IMR-90 (cell line): ENCODE results near the gene RNF213. TPM values are rescaled to one million over a fixed set of nuclear protein-coding genes. Genes with fewer than 3 reads are reported as not detected.

Experiments
- ATAC-seq: fragments of 200-7000 bp; cut with Tn5 transposase; 2 replicates; pipeline ENCODE4 v1.9.1; 2020; ENCODE audit warnings: low read depth, mild to moderate bottlenecking, moderate library complexity
- BruUV-seq: library from RNA; stranded (reverse); fragments of 400-500 nt; replicated peaks from 2 replicates; lab custom pipeline; 2021; lab: Mats Ljungman, UMichigan
- CTCF ChIA-PET: fragments of 300-600 bp; formaldehyde crosslinking; extraction: SDS; loops from one replicate; lab custom pipeline; 2021; ENCODE audit warnings: antibody characterized with exemption; lab: Yijun Ruan, JAX
- POLR2A ChIA-PET: fragments of 300-600 bp; sonication (Branson Sonifier 250); formaldehyde crosslinking; loops from one replicate; lab custom pipeline; 2022; ENCODE audit warnings: antibody characterized with exemption; ENCODE audit not compliant: unreplicated experiment; lab: Charles Lee
- DNase-seq: peaks from one replicate; pipeline ENCODE4 v3.0.0; 2013
- H2AFZ ChIP-seq: replicated peaks from 2 replicates; pipeline ENCODE3; 2013; ENCODE audit warnings: low read length, mild to moderate bottlenecking; ENCODE audit not compliant: poor library complexity
- H2AK5ac ChIP-seq: 2 replicates; pipeline ENCODE4 v1.6.1; 2013; ENCODE audit warnings: low read depth, low read length, inconsistent platforms
- H2AK9ac ChIP-seq: replicated peaks from 2 replicates; pipeline ENCODE3; 2013; ENCODE audit warnings: mild to moderate bottlenecking, low read depth, low read length, moderate library complexity; ENCODE audit not compliant: poor library complexity
- H2BK120ac ChIP-seq: 2 replicates; pipeline ENCODE4 v1.6.1; 2013; ENCODE audit warnings: low read depth, low read length, inconsistent platforms
- H2BK15ac ChIP-seq: 3 replicates; pipeline ENCODE4 v1.6.1; 2013; ENCODE audit warnings: low read depth, low read length, inconsistent platforms
- H2BK20ac ChIP-seq: 2 replicates; pipeline ENCODE4 v1.6.1; 2013; ENCODE audit warnings: low read depth, mild to moderate bottlenecking, inconsistent platforms, low read length, moderate library complexity
- H2BK5ac ChIP-seq: 2 replicates; pipeline ENCODE4 v1.6.1; 2013; ENCODE audit warnings: mild to moderate bottlenecking, low read depth, low read length, inconsistent platforms; ENCODE audit not compliant: poor library complexity, severe bottlenecking
- H3K14ac ChIP-seq: replicated peaks from 2 replicates; pipeline ENCODE4 v1.6.1; 2013; ENCODE audit warnings: low read depth, low read length, inconsistent platforms
- H3K18ac ChIP-seq: 2 replicates; pipeline ENCODE4 v1.6.1; 2013; ENCODE audit warnings: low read depth, low read length, control low read depth
- H3K23ac ChIP-seq: 2 replicates; pipeline ENCODE4 v1.6.1; 2013; ENCODE audit warnings: low read depth, low read length, inconsistent platforms
- H3K27ac ChIP-seq: 2 replicates; pipeline ENCODE4 v1.5.1; 2013; ENCODE audit warnings: mild to moderate bottlenecking, control low read depth, low read length; ENCODE audit not compliant: insufficient read depth
- H3K27me3 ChIP-seq: 2 replicates; pipeline ENCODE4 v1.6.1; 2013; ENCODE audit warnings: low read length; ENCODE audit not compliant: control insufficient read depth, insufficient read depth
- H3K36me3 ChIP-seq: 2 replicates; pipeline ENCODE4 v1.6.1; 2013; ENCODE audit warnings: low read length, mixed read lengths; ENCODE audit not compliant: control insufficient read depth, insufficient read depth
- H3K4ac ChIP-seq: 2 replicates; pipeline ENCODE4 v1.6.1; 2013; ENCODE audit warnings: low read depth, low read length, inconsistent platforms
- H3K4me1 ChIP-seq: 2 replicates; pipeline ENCODE4 v1.6.1; 2013; ENCODE audit warnings: low read length, mixed read lengths; ENCODE audit not compliant: control insufficient read depth, insufficient read depth
- H3K4me2 ChIP-seq: 2 replicates; pipeline ENCODE4 v1.6.1; 2013; ENCODE audit warnings: low read depth, mild to moderate bottlenecking, control low read depth, low read length, moderate library complexity
- H3K4me3 ChIP-seq: 2 replicates; pipeline ENCODE4 v1.5.1; 2013; ENCODE audit warnings: low read depth, mild to moderate bottlenecking, control low read depth, low read length, moderate library complexity; ENCODE audit not compliant: insufficient read depth
- H3K56ac ChIP-seq: 2 replicates; pipeline ENCODE4 v1.6.1; 2013; ENCODE audit warnings: low read length, inconsistent platforms; ENCODE audit not compliant: insufficient read depth; ENCODE audit errors: extremely low read depth
- H3K79me1 ChIP-seq, 2 experiments: 2 replicates each; pipeline ENCODE4 v1.6.1; 2013; ENCODE audit warnings: low read length in 2 of 2, inconsistent platforms in 1 of 2, low read depth in 1 of 2
- H3K9ac ChIP-seq: 2 replicates; pipeline ENCODE4 v1.6.1; 2013; ENCODE audit warnings: low read depth, low read length, control low read depth
- H3K9me1 ChIP-seq: 2 replicates; pipeline ENCODE4 v1.6.1; 2013; ENCODE audit warnings: low read length, inconsistent platforms; ENCODE audit not compliant: insufficient read depth
- H3K9me3 ChIP-seq: 2 replicates; pipeline ENCODE4 v1.6.1; 2013; ENCODE audit warnings: low read length; ENCODE audit not compliant: control insufficient read depth, insufficient read depth
- H4K20me1 ChIP-seq: 2 replicates; pipeline ENCODE4 v1.6.1; 2013; ENCODE audit warnings: low read length, inconsistent platforms; ENCODE audit not compliant: insufficient read depth
- H4K5ac ChIP-seq: 2 replicates; pipeline ENCODE4 v1.6.1; 2013; ENCODE audit warnings: mild to moderate bottlenecking, low read depth, low read length, control low read depth
- H4K8ac ChIP-seq, 2 experiments: 2 replicates each; pipeline ENCODE4 v1.6.1; 2013; ENCODE audit warnings: low read depth in 2 of 2, low read length in 2 of 2, control low read depth in 1 of 2, inconsistent platforms in 1 of 2
- H4K91ac ChIP-seq: 2 replicates; pipeline ENCODE4 v1.6.1; 2013; ENCODE audit warnings: low read depth, low read length, inconsistent platforms; ENCODE audit not compliant: insufficient read depth
- BHLHE40 ChIP-seq: fragments of 150-350 bp; IDR thresholded peaks from 2 replicates; pipeline ENCODE4 v1.6.1; 2016; ENCODE audit warnings: mild to moderate bottlenecking, low read depth, low read length
- CEBPB ChIP-seq: IDR thresholded peaks from 2 replicates; pipeline ENCODE4 v1.6.1; 2012; ENCODE audit warnings: low read depth, low read length, improper control_type of control experiment
- CHD1 ChIP-seq: IDR thresholded peaks from 2 replicates; pipeline ENCODE4 v1.6.1; 2012; ENCODE audit warnings: low read depth, low read length, improper control_type of control experiment
- FOS ChIP-seq: fragments of 150-350 bp; IDR thresholded peaks from 2 replicates; pipeline ENCODE4 v1.6.1; 2016; ENCODE audit warnings: low read depth, low read length
- MAFK ChIP-seq: IDR thresholded peaks from 2 replicates; pipeline ENCODE4 v1.6.1; 2012; ENCODE audit warnings: low read depth, low read length, improper control_type of control experiment
- MAZ ChIP-seq: IDR thresholded peaks from 2 replicates; pipeline ENCODE4 v1.6.1; 2012; ENCODE audit warnings: low read depth, mild to moderate bottlenecking, low read length, improper control_type of control experiment, moderate library complexity, borderline replicate concordance
- MXI1 ChIP-seq: IDR thresholded peaks from 2 replicates; pipeline ENCODE4 v1.6.1; 2012; ENCODE audit warnings: low read depth, mild to moderate bottlenecking, low read length, moderate library complexity, borderline replicate concordance
- NFE2L2 ChIP-seq: fragments of 150-350 bp; IDR thresholded peaks from 2 replicates; pipeline ENCODE4 v1.6.1; 2016; ENCODE audit warnings: low read depth, mild to moderate bottlenecking, low read length
- POLR2A ChIP-seq: IDR thresholded peaks from 2 replicates; pipeline ENCODE4 v1.6.1; 2012; ENCODE audit warnings: mild to moderate bottlenecking, low read depth, low read length
- RAD21 ChIP-seq: IDR thresholded peaks from 2 replicates; pipeline ENCODE4 v1.6.1; 2012; ENCODE audit warnings: low read length, improper control_type of control experiment
- RCOR1 ChIP-seq: IDR thresholded peaks from 2 replicates; pipeline ENCODE4 v1.6.1; 2012; ENCODE audit warnings: mild to moderate bottlenecking, low read length, improper control_type of control experiment; ENCODE audit not compliant: insufficient replicate concordance
- RFX5 ChIP-seq: IDR thresholded peaks from 2 replicates; pipeline ENCODE4 v1.8.0; 2012; ENCODE audit warnings: low read depth, mild to moderate bottlenecking, low read length, moderate library complexity
- SMC3 ChIP-seq: fragments of 150-350 bp; IDR thresholded peaks from 2 replicates; pipeline ENCODE4 v1.6.1; 2016; ENCODE audit warnings: low read depth, mild to moderate bottlenecking, antibody characterized with exemption, low read length, moderate library complexity
- WGBS, 2 experiments: methylation state at CpG; one replicate each; pipeline versions ENCODE4 v1.1.5 to v1.1.7; 2013; ENCODE audit warnings: missing lambda C conversion rate in 2 of 2; ENCODE audit not compliant: insufficient read length in 1 of 2; ENCODE audit errors: extremely low coverage in 2 of 2; 5-methylcytosine and 5-hydroxymethylcytosine counted together
- dilution Hi-C: fragments of 300-500 bp; cut with HindIII; formaldehyde crosslinking; loops from one replicate; pipeline ENCODE4 v1.14.3; 2018; ENCODE audit warnings: low sequenced_read_pairs; ENCODE audit not compliant: unreplicated experiment
- in situ Hi-C: fragments of 300-500 bp; cut with MboI; formaldehyde crosslinking; loops from 3 replicates; pipeline ENCODE4 v1.14.3; 2019; ENCODE audit warnings: low sequenced_read_pairs, inconsistent platforms, mixed read lengths
- intact Hi-C: fragments of 100-400 bp; cut with micrococcal nuclease; formaldehyde crosslinking; loops from 2 replicates; pipeline ENCODE4 v1.10.0; 2022
- polyA plus RNA-seq, 3 experiments: library from polyadenylated mRNA; depleted of rRNA; stranded (reverse); fragments of >200 nt; gene quantifications; 2 replicates each; pipeline ENCODE4 v1.2.3, GENCODE V29; 2012; ENCODE audit warnings: low replicate concordance in 1 of 3
- total RNA-seq: library from RNA; depleted of rRNA; stranded (reverse); fragments of >200 nt; gene quantifications from 2 replicates; pipeline ENCODE4 v1.2.3, GENCODE V29; 2012
- TF ChIP-seq, protein P1 (sequence below): fragments of 150-350 bp; IDR thresholded peaks from 2 replicates; pipeline ENCODE4 v1.6.1; 2017; ENCODE audit warnings: mild to moderate bottlenecking, antibody characterized with exemption, low read length, low read depth
- TF ChIP-seq, protein P2 (sequence below): conservative IDR thresholded peaks from 2 replicates; pipeline ENCODE4 v1.5.1; 2012; ENCODE audit warnings: mild to moderate bottlenecking, low read depth, low read length, improper control_type of control experiment
- TF ChIP-seq, protein P3 (sequence below): fragments of 150-350 bp; IDR thresholded peaks from 2 replicates; pipeline ENCODE4 v1.6.1; 2016; ENCODE audit warnings: low read depth, mild to moderate bottlenecking, low read length, moderate library complexity, borderline replicate concordance

RNF213 gene
- total and polyA plus RNA-seq, 2 of the 4 experiments (the other 2 are of a cell fraction): 23.4 to 36.0 TPM

DNA sequence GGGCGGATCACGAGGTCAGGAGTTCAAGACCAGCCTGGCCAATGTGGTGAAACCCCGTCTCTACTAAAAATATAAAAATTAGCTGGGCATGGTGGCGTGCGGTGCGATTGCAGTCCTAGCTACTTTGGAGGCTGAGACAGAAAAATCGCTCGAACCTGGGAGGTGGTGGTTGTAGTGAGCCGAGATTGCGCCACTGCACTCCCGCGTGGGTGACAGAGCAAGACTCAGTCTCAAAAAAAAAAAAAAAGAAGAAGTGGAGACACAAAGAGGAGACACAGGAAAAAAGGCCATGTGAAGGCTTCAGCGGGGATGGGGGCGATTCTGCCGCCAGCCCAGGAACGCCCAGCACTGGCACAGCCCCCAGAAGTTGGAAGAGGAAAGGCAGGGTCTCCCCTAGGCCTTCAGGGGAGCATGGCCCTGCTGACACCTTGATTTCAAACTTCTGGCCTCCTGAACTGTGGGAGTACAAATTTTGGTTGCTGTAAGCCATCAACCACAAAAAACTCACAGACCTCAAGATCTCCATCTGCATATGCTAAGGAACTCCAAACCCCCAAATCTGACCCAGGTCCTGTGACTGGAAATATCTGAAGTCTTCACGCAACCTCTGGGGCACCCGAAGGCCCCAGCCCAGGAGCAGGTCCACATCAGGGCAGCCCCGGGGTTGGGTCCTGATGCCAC, 47.5 kb upstream of the RNF213 start:
- no peak overlapping the region for H2BK120ac ChIP-seq
- H2BK15ac ChIP-seq: no peak overlapping the region
- dilution Hi-C loops (no loop called here), intact Hi-C loops (no loop called here), in situ Hi-C loops (no loop called here)
- no peak overlapping the region for H4K8ac ChIP-seq
- H3K18ac ChIP-seq: no peak overlapping the region
- ChIA-PET CTCF (no interaction called here), POLR2A (no interaction called here)
- no peak overlapping the region for H3K4me2 ChIP-seq
- no peak overlapping the region for H3K56ac ChIP-seq
- no peak overlapping the region for H3K4me3 ChIP-seq
- no peak overlapping the region for H4K5ac ChIP-seq
- no peak for DNase-seq
- 96% methylated on average over 10 of the region's 19 CpGs; no CpG with 5 or more reads in 1 of the 2 experiments for WGBS, 2 experiments
- no peak overlapping the region for H3K27ac ChIP-seq
- no peak for ATAC-seq
- H3K27me3 ChIP-seq: no peaks in the 10 kb centered on the region
- H3K4ac ChIP-seq: no peak overlapping the region
- TF ChIP-seq RCOR1 (no peak), CHD1 (no peak), CEBPB (no peak), MXI1 (no peak), RAD21 (no peak), MAFK (no peak), MAZ (no peak), BHLHE40 (no peak), RFX5 (no peak), POLR2A (no peak), NFE2L2 (no peak), SMC3 (no peak), FOS (no peak)
- TF ChIP-seq, protein P1, sequence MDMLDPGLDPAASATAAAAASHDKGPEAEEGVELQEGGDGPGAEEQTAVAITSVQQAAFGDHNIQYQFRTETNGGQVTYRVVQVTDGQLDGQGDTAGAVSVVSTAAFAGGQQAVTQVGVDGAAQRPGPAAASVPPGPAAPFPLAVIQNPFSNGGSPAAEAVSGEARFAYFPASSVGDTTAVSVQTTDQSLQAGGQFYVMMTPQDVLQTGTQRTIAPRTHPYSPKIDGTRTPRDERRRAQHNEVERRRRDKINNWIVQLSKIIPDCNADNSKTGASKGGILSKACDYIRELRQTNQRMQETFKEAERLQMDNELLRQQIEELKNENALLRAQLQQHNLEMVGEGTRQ: no peak
- TF ChIP-seq, protein P2, sequence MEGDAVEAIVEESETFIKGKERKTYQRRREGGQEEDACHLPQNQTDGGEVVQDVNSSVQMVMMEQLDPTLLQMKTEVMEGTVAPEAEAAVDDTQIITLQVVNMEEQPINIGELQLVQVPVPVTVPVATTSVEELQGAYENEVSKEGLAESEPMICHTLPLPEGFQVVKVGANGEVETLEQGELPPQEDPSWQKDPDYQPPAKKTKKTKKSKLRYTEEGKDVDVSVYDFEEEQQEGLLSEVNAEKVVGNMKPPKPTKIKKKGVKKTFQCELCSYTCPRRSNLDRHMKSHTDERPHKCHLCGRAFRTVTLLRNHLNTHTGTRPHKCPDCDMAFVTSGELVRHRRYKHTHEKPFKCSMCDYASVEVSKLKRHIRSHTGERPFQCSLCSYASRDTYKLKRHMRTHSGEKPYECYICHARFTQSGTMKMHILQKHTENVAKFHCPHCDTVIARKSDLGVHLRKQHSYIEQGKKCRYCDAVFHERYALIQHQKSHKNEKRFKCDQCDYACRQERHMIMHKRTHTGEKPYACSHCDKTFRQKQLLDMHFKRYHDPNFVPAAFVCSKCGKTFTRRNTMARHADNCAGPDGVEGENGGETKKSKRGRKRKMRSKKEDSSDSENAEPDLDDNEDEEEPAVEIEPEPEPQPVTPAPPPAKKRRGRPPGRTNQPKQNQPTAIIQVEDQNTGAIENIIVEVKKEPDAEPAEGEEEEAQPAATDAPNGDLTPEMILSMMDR: no peak
- TF ChIP-seq, protein P3, sequence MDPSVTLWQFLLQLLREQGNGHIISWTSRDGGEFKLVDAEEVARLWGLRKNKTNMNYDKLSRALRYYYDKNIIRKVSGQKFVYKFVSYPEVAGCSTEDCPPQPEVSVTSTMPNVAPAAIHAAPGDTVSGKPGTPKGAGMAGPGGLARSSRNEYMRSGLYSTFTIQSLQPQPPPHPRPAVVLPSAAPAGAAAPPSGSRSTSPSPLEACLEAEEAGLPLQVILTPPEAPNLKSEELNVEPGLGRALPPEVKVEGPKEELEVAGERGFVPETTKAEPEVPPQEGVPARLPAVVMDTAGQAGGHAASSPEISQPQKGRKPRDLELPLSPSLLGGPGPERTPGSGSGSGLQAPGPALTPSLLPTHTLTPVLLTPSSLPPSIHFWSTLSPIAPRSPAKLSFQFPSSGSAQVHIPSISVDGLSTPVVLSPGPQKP: no peak
- no peak overlapping the region for H4K91ac ChIP-seq
- peaks cover 18% of the 10 kb centered on the region for H3K9me1 ChIP-seq
- peaks cover 81% of the 10 kb centered on the region for H3K36me3 ChIP-seq
- H3K79me1 ChIP-seq: peaks cover 16 to 18% of the 10 kb centered on the region in 2 experiments
- no peak overlapping the region for H2AK9ac ChIP-seq
- H2BK20ac ChIP-seq: no peak overlapping the region
- no peaks in the 10 kb centered on the region for H3K4me1 ChIP-seq
- no peak overlapping the region for H3K23ac ChIP-seq
- no peak overlapping the region for H2AK5ac ChIP-seq
- BruUV-seq: no TSS peak
- H2AFZ ChIP-seq: no peak overlapping the region
- no peak overlapping the region for H2BK5ac ChIP-seq
- H3K9ac ChIP-seq: no peak overlapping the region
- H3K14ac ChIP-seq: no peak overlapping the region
- peaks cover 21% of the 10 kb centered on the region for H4K20me1 ChIP-seq
- no peaks in the 10 kb centered on the region for H3K9me3 ChIP-seq
